ENCODE data around the gene GCSAM.

GCSAM gene

DNA sequence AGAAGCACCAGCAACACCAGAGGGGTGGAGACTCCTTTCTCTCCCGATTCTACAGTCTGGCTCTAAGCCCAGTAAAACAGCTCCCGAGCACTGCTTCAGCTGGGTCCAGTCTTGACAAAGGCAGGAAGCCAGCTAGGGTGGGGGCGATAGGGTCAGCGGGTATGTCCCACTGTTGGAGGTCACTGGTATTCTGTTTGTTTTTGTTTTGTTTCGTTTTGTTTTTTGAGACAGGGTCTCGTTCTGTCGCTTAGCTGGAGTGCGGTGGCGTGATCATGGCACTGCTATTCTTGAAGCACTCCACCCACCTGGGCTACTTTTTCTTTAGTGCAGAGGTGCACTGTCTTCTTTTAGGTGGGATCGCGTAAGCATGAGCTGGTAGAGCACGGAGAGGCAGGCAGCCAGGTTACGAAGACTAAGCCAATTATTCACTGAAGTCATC, 16.3 kb downstream of the GCSAM start:
- Mint-ChIP-seq H3K27ac (no peak overlapping the region), H3K27me3 (ENCODE audit: low read depth) (peaks cover 3% of the 10 kb centered on the region), H3K4me1 (peaks cover 45% of the 10 kb centered on the region), H3K4me3 (no peak overlapping the region), H3K36me3 (ENCODE audit: low read depth) (peaks cover 17% of the 10 kb centered on the region), H3K9me3 (no peaks in the 10 kb centered on the region)
- TF ChIP-seq, protein P1, sequence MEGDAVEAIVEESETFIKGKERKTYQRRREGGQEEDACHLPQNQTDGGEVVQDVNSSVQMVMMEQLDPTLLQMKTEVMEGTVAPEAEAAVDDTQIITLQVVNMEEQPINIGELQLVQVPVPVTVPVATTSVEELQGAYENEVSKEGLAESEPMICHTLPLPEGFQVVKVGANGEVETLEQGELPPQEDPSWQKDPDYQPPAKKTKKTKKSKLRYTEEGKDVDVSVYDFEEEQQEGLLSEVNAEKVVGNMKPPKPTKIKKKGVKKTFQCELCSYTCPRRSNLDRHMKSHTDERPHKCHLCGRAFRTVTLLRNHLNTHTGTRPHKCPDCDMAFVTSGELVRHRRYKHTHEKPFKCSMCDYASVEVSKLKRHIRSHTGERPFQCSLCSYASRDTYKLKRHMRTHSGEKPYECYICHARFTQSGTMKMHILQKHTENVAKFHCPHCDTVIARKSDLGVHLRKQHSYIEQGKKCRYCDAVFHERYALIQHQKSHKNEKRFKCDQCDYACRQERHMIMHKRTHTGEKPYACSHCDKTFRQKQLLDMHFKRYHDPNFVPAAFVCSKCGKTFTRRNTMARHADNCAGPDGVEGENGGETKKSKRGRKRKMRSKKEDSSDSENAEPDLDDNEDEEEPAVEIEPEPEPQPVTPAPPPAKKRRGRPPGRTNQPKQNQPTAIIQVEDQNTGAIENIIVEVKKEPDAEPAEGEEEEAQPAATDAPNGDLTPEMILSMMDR (IDR thresholded peaks at IDR 0.05; ENCODE audit: unreplicated experiment in 3 of 3) = no peak

DNA sequence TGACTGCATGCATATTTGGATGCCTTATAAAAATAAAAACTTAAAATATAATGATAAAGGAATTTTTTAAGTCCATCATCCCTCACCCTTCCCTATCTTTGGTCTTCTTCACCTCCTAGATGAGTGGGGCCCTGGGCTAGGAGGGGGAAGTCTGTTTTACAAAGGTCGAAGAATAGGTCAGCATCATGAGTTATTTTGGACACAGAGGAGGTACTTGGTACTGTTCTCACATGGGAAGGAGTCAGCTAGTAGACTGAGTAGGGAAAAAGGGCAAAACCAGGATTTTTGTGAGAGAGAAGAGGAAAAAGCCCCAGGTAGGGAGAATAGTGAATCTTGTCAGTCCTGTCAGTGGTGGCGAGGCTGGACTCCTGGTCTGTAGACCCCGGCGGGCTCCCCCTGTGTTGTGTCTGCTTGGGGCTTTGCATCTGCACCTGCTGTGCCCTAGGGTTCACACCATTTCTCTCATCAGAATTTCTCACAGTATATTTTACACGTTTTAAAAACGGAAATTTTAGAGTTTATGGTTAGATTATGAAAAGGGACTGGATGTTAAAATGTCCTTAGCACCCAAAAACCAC, 17.2 kb downstream of the GCSAM start:
- TF ChIP-seq, protein P1 (IDR thresholded peaks at IDR 0.05; ENCODE audit: unreplicated experiment in 3 of 3) = no peak
- H3K27me3 Mint-ChIP-seq (ENCODE audit: low read depth) = peaks cover 3% of the 10 kb centered on the region
- peaks cover 17% of the 10 kb centered on the region for H3K36me3 Mint-ChIP-seq (ENCODE audit: low read depth)
- peaks cover 45% of the 10 kb centered on the region for H3K4me1 Mint-ChIP-seq
- H3K27ac Mint-ChIP-seq = peak overlapping the region in 1 of 3 experiments; percentile 14
- no peak overlapping the region for H3K4me3 Mint-ChIP-seq
- H3K9me3 Mint-ChIP-seq = no peaks in the 10 kb centered on the region

DNA sequence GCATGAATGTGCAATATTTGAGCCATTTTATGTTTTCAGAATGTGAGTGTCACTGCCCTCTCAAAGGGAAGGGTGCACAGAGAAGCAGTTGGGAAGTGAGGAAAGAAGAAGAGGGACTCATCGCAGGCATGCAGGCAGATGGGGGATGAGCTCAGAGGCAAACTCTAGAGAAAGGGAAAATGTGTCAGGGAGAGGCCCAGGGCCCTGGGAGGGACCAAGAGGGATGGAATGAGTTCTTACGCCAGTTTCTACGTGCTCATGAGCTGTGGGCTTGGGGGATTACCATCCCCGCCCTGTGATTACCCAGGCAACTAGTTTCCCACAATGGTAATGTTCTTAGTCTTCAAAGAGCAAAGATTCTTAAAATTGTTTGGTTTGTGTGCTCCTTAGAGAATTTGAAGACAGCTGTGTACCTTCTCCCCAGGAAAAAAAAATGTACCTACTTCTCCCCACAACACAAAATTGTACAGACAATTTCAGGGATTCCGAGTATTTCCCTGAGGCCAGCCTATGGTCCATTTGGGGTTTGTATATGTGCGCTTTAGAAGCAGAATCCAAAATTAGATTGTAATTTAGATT, 17.8 kb downstream of the GCSAM start:
- Mint-ChIP-seq H3K4me1 (peaks cover 43% of the 10 kb centered on the region), H3K4me3 (peak overlapping the region in 2 of 3 experiments; percentile 5 to 10), H3K36me3 (ENCODE audit: low read depth) (peaks cover 17% of the 10 kb centered on the region), H3K27ac (peak overlapping the region; percentile 67 to 77 (median 75)), H3K27me3 (ENCODE audit: low read depth) (peaks cover 3% of the 10 kb centered on the region), H3K9me3 (no peaks in the 10 kb centered on the region)
- TF ChIP-seq, protein P1 (IDR thresholded peaks at IDR 0.05; ENCODE audit: unreplicated experiment in 3 of 3) = no peak

DNA sequence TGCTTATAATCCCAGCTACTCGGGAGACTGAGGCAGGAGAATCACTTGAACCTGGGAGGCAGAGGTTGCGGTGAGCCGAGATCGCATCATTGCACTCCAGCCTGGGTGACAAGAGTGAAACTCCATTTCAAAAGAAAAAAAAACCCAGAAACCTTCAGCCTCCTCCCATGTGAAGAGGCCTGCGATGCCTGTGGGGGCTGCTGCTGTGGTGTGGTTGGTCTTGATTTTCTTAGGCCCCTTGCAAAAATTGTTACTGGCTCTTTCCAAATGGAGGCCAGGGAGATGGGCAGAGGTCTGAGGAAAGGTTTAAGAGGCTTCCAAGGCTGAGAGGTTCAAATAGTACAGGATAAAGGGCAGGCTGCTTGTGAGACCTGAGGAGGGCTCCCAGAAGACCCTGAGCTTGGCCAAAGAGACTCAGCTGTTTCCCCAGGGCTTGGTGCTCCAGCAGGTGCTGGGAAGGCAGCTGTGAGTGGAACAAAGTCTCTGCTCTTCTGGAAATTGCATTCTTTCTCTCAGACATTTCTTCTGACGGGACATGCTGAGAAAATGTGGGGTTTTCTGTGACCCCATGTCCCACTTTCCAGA, 18.4 kb downstream of the GCSAM start:
- no peaks in the 10 kb centered on the region for H3K9me3 Mint-ChIP-seq
- H3K4me1 Mint-ChIP-seq = peaks cover 37% of the 10 kb centered on the region
- TF ChIP-seq, protein P1 (IDR thresholded peaks at IDR 0.05; ENCODE audit: unreplicated experiment in 3 of 3) = no peak
- peaks cover 15% of the 10 kb centered on the region for H3K36me3 Mint-ChIP-seq (ENCODE audit: low read depth)
- H3K4me3 Mint-ChIP-seq = peak overlapping the region in 2 of 3 experiments; percentile 5 to 10
- H3K27ac Mint-ChIP-seq = peak overlapping the region; percentile 67 to 77 (median 75)
- peaks cover 1% of the 10 kb centered on the region for H3K27me3 Mint-ChIP-seq (ENCODE audit: low read depth)

DNA sequence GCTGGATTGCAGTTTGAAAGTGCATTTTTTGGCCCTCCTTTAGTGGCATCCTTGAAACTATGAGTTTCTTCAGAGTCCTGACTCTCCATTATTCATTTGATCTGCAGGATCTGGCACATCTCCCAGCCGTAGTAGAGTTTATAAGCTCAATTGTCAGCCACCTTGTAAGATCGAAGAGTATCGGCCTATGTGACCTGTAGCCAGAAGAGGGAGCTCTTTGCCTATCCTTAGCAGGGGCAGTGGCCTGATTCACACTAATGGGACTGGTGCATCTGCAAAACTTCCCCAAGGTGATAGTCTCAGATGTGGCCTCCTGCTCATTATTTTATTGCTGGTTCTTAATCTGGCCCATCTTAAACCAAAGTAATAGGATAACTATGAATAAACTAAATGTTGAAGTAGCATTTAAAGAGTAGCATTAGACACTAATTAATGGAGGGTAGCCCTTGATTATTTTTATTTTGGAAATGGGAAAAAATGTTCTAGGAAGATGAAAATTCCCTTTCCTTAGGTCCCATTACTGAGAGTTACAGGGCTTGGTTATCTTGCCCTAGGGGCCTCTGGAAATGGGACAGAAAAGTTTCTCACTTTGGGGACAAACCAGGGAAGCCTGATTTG, 21.2 kb downstream of the GCSAM start:
- H3K4me3 Mint-ChIP-seq = no peak overlapping the region
- peak overlapping the region in 1 of 3 experiments; percentile 33 for H3K27ac Mint-ChIP-seq
- H3K36me3 Mint-ChIP-seq (ENCODE audit: low read depth) = peaks cover 2% of the 10 kb centered on the region
- H3K9me3 Mint-ChIP-seq = no peaks in the 10 kb centered on the region
- no peaks in the 10 kb centered on the region for H3K27me3 Mint-ChIP-seq (ENCODE audit: low read depth)
- peaks cover 28% of the 10 kb centered on the region for H3K4me1 Mint-ChIP-seq
- TF ChIP-seq, protein P1 (IDR thresholded peaks at IDR 0.05; ENCODE audit: unreplicated experiment in 3 of 3) = peak; percentile 65 to 79 (median 70)
